SH-SY5Y (cell line): ENCODE data around the gene CCDC185.

Experiments used
- GATA2 ChIP-seq: IDR thresholded peaks from 2 replicates; pipeline ENCODE4 v1.6.1; 2011; ENCODE audit warnings: mild to moderate bottlenecking, low read depth, low read length
- GATA3 ChIP-seq: IDR thresholded peaks from 2 replicates; pipeline ENCODE4 v1.6.1; 2011; ENCODE audit warnings: low read depth, mild to moderate bottlenecking, low read length, moderate library complexity

The CCDC185 gene

GRCh38 chr1:223393275-223394214, at the start of gene CCDC185:
CCDC185 (plus strand) TSS chr1:223393415; CDS start chr1:223393476, 61 bp downstream.
- no peak for TF ChIP-seq GATA2
- TF ChIP-seq GATA3, result no peak

- no peak for TF ChIP-seq GATA2
- no peak for TF ChIP-seq GATA3
These were observed 49.5 kb upstream of the CCDC185 start for GRCh38 chr1:223343692-223344091.

GRCh38 chr1:223344491-223344890, 48.7 kb upstream of the CCDC185 start:
- TF ChIP-seq GATA3, result no peak
- TF ChIP-seq GATA2, result no peak

- TF ChIP-seq GATA3 (no peak), GATA2 (no peak)
These were observed 47.5 kb upstream of the CCDC185 start for GRCh38 chr1:223345720-223346119.

GRCh38 chr1:223346311-223346710, 46.9 kb upstream of the CCDC185 start:
- TF ChIP-seq GATA3, result no peak
- TF ChIP-seq GATA2, result no peak

- TF ChIP-seq GATA2 (no peak), GATA3 (no peak)
These were observed 45.6 kb upstream of the CCDC185 start for GRCh38 chr1:223347583-223347982.

- no peak for TF ChIP-seq GATA2
- no peak for TF ChIP-seq GATA3
These were observed 44.8 kb upstream of the CCDC185 start for GRCh38 chr1:223348439-223348838.

DNA sequence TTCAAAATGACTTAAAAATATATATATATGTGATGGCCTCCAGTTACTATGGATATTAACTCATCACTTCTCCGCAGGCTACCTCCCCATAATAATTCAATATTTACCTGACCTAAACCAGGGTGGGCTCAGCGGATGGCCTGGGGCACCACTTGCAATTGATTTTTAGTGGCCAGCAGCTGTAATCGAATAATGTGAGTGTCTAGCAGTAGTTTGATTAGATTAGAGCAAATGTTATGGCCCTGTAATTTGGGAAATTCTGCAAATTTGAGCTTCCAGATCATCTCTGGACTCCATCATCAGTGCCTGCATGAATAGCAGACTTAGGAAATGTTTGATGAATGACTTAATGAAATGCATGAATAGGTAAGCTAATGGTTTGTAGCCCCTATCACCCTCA, 44.0 kb upstream of the CCDC185 start:
- no peak for TF ChIP-seq GATA3
- TF ChIP-seq GATA2, result peak; percentile 33; the same call in 1 of the 2 replicates

GRCh38 chr1:223350361-223350908, 42.8 kb upstream of the CCDC185 start:
- TF ChIP-seq GATA3 (no peak), GATA2 (no peak)

GRCh38 chr1:223352944-223353343, 40.3 kb upstream of the CCDC185 start:
- TF ChIP-seq GATA3 (no peak), GATA2 (no peak)

GRCh38 chr1:223353939-223354338, 39.3 kb upstream of the CCDC185 start:
- TF ChIP-seq GATA3, result no peak
- no peak for TF ChIP-seq GATA2

GRCh38 chr1:223355699-223356098, 37.5 kb upstream of the CCDC185 start:
- TF ChIP-seq GATA3 (no peak), GATA2 (no peak)

DNA sequence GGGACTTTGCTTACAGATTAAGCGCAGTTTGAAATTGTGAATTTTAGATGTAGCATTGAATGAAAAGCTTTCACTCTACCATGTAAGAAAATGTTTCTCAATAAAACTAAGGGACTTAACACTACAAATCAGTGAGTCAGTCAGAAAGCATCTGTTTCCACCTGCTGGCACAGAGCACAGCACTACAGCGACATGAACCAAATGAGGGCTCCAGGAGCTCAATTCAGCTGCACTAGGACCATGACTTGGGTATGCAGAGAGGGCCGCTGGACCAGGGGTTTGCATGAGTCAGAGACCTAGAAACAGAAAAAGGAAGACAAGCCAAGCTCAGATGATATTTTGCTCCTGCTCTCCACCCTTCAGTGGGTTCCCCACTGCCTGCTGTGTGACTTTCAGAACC, 34.4 kb upstream of the CCDC185 start:
- TF ChIP-seq GATA3 (no peak), GATA2 (no peak)

DNA sequence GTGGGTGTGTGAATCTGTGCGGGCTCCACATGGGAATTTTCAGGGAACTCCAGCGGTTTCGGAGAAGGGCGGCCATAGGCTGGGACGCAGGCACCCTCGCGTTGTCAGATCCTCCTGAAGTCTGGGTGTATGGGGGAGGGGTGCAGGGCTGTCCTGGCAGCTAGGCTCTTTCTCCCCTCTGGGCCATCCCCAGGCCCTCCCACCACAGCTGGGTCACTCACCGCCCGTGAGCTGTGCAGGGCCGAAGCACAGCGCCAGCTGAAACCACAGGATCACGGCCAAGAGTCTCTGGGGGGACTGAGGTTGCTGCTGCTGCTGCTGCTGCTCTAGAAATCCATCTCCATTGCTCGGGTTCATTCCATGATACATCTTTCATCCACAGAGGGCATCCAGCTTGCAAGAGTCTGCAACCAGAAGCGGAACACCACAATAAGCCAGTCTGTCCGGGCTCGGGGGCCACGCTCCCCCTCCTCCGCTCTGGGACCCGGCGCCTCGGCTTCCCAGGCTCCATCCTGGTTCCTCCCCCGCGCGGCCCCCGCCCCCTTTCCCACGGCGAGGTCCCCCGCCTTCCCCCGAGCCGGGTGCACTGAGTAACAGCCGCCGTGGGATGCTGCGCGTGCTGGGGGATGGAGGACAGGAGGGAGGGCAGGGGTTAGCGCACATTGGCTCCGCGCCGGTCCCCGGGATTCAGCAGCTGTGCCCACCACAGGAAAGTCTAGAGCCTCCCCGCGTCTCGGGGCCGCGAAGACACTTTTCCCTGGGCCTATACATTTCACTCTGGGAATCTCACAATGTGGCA, 30.0 kb upstream of the CCDC185 start:
- TF ChIP-seq GATA3 (no peak), GATA2 (no peak)
